Measurements from ENCODE around the gene CD8B2. TPM values are rescaled to one million over a fixed set of nuclear protein-coding genes. Genes with fewer than 3 reads are reported as not detected.
"Not testable (repeated sequence)": the region's sequence is repeated elsewhere in the genome, so short reads cannot be mapped to it uniquely, and the experiment has no call there.

The CD8B2 gene
- total and polyA plus RNA-seq, 2 donors (not counting 1 experiment from before 2014, with no cell fraction given), result not detected

GRCh38 chr2:106504787-106505186 is 17.6 kb downstream of the CD8B2 start:
- H3K27ac ChIP-seq (ENCODE audit: low read length in 2 of 2); CTCF ChIA-PET; H3K27ac Mint-ChIP-seq; H3K27me3 ChIP-seq (replicated peaks in 1 of 4; ENCODE audit: control extremely low read depth in 1 of 4, control insufficient read depth in 3 of 4, insufficient read depth in 4 of 4, low read length in 3 of 4); H3K4me3 Mint-ChIP-seq; H2AFZ ChIP-seq (ENCODE audit: insufficient read depth, low read depth, low read length, poor library complexity, severe bottlenecking); H3K9ac ChIP-seq (ENCODE audit: low read length); ATAC-seq (ENCODE audit: low read depth); H3K36me3 ChIP-seq (replicated peaks in 1 of 2; ENCODE audit: control extremely low read depth in 1 of 2, control insufficient read depth in 1 of 2, extremely low read depth in 1 of 2, insufficient read depth in 2 of 2, low read length in 1 of 2); H3K9me3 ChIP-seq (ENCODE audit: control extremely low read depth in 1 of 3, control insufficient read depth in 2 of 3, insufficient read depth in 1 of 3, low read length in 2 of 3); H4K20me1 ChIP-seq (ENCODE audit: control insufficient read depth, insufficient read depth, low read length, poor library complexity, severe bottlenecking); DNase-seq; intact Hi-C loops (cut with micrococcal nuclease); POLR2A ChIA-PET; H3K27me3 Mint-ChIP-seq; H3K4me1 ChIP-seq (ENCODE audit: control insufficient read depth in 2 of 2, insufficient read depth in 2 of 2, low read length in 2 of 2); H3K9me3 Mint-ChIP-seq (ENCODE audit: insufficient read depth); H3K4me3 ChIP-seq (ENCODE audit: control extremely low read depth in 1 of 5, extremely low read depth in 1 of 5, insufficient read depth in 1 of 5, low read depth in 2 of 5, low read length in 4 of 5); H3K79me2 ChIP-seq (ENCODE audit: control insufficient read depth, insufficient read depth, low read length); H3K4me2 ChIP-seq (replicated peaks; ENCODE audit: low read depth, low read length, poor library complexity, severe bottlenecking); H3K4me1 Mint-ChIP-seq: not testable (repeated sequence)
- 88% methylated on average over 4 of the region's 4 CpGs for WGBS (ENCODE audit: insufficient coverage)

GRCh38 chr2:106506002-106506687 is 19.0 kb downstream of the CD8B2 start:
- CTCF ChIA-PET; H3K27me3 ChIP-seq (replicated peaks in 1 of 4; ENCODE audit: control extremely low read depth in 1 of 4, control insufficient read depth in 3 of 4, insufficient read depth in 4 of 4, low read length in 3 of 4); H3K36me3 ChIP-seq (replicated peaks in 1 of 2; ENCODE audit: control extremely low read depth in 1 of 2, control insufficient read depth in 1 of 2, extremely low read depth in 1 of 2, insufficient read depth in 2 of 2, low read length in 1 of 2); H3K9me3 Mint-ChIP-seq (ENCODE audit: insufficient read depth); H3K27ac ChIP-seq (ENCODE audit: low read length in 2 of 2); H3K9me3 ChIP-seq (ENCODE audit: control extremely low read depth in 1 of 3, control insufficient read depth in 2 of 3, insufficient read depth in 1 of 3, low read length in 2 of 3); H3K4me3 ChIP-seq (ENCODE audit: control extremely low read depth in 1 of 5, extremely low read depth in 1 of 5, insufficient read depth in 1 of 5, low read depth in 2 of 5, low read length in 4 of 5); H3K27me3 Mint-ChIP-seq; ATAC-seq (ENCODE audit: low read depth); H3K9ac ChIP-seq (ENCODE audit: low read length); intact Hi-C loops (cut with micrococcal nuclease); H3K27ac Mint-ChIP-seq; H3K4me3 Mint-ChIP-seq; H3K4me2 ChIP-seq (replicated peaks; ENCODE audit: low read depth, low read length, poor library complexity, severe bottlenecking); H3K4me1 ChIP-seq (ENCODE audit: control insufficient read depth in 2 of 2, insufficient read depth in 2 of 2, low read length in 2 of 2); POLR2A ChIA-PET; H3K79me2 ChIP-seq (ENCODE audit: control insufficient read depth, insufficient read depth, low read length); H2AFZ ChIP-seq (ENCODE audit: insufficient read depth, low read depth, low read length, poor library complexity, severe bottlenecking); DNase-seq; H4K20me1 ChIP-seq (ENCODE audit: control insufficient read depth, insufficient read depth, low read length, poor library complexity, severe bottlenecking); H3K4me1 Mint-ChIP-seq: not testable (repeated sequence)
- WGBS (ENCODE audit: insufficient coverage), result no CpG with 5 or more reads among the region's 9 CpGs

DNA sequence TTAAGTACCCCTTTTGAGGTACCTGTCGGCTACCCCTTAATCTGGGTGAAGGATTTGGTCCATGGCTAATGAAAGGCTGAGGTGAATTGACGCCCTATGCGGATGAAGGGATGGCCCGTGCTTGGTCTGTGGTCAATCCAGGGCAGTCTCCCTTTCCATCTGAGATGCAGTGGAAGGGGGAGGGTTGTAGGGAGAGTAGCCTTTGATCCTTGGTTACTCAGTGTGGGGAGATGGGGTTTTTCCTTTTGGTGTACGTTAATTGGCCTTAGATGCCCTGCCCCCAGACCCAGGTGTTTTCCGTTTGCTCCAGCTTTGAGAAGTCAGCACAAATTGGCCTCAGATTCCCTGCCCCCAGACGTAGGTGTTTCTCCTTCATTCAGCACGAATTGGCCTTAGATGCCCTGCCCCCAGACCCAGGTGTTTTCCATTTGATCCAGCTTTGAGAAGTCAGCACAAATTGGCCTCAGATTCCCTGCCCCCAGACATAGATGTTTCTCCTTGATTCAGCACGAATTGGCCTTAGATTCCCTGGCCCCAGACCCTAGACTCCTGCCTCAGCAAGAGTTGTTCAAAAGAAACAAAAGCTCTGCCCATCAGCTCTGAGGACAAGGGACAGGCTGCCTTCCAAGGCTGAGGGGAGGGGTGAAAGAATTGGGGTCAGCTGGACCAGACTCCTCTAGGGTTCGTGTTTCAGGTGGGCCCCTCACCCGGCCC is 21.7 kb downstream of the CD8B2 start:
- H4K20me1 ChIP-seq (ENCODE audit: control insufficient read depth, insufficient read depth, low read length, poor library complexity, severe bottlenecking); H3K9me3 Mint-ChIP-seq (ENCODE audit: insufficient read depth); POLR2A ChIA-PET; CTCF ChIA-PET; H3K36me3 ChIP-seq (replicated peaks in 1 of 2; ENCODE audit: control extremely low read depth in 1 of 2, control insufficient read depth in 1 of 2, extremely low read depth in 1 of 2, insufficient read depth in 2 of 2, low read length in 1 of 2); ATAC-seq (ENCODE audit: low read depth); H3K27ac ChIP-seq (ENCODE audit: low read length in 2 of 2); H3K27ac Mint-ChIP-seq; H3K4me3 Mint-ChIP-seq; intact Hi-C loops (cut with micrococcal nuclease); H3K27me3 ChIP-seq (replicated peaks in 1 of 4; ENCODE audit: control extremely low read depth in 1 of 4, control insufficient read depth in 3 of 4, insufficient read depth in 4 of 4, low read length in 3 of 4); H3K27me3 Mint-ChIP-seq; H3K4me2 ChIP-seq (replicated peaks; ENCODE audit: low read depth, low read length, poor library complexity, severe bottlenecking); H3K4me1 Mint-ChIP-seq; H3K9me3 ChIP-seq (ENCODE audit: control extremely low read depth in 1 of 3, control insufficient read depth in 2 of 3, insufficient read depth in 1 of 3, low read length in 2 of 3); H3K79me2 ChIP-seq (ENCODE audit: control insufficient read depth, insufficient read depth, low read length); H2AFZ ChIP-seq (ENCODE audit: insufficient read depth, low read depth, low read length, poor library complexity, severe bottlenecking); H3K4me3 ChIP-seq (ENCODE audit: control extremely low read depth in 1 of 5, extremely low read depth in 1 of 5, insufficient read depth in 1 of 5, low read depth in 2 of 5, low read length in 4 of 5); DNase-seq; H3K9ac ChIP-seq (ENCODE audit: low read length); H3K4me1 ChIP-seq (ENCODE audit: control insufficient read depth in 2 of 2, insufficient read depth in 2 of 2, low read length in 2 of 2): not testable (repeated sequence)
- WGBS (ENCODE audit: insufficient coverage), result 92% methylated on average over 3 of the region's 11 CpGs

DNA sequence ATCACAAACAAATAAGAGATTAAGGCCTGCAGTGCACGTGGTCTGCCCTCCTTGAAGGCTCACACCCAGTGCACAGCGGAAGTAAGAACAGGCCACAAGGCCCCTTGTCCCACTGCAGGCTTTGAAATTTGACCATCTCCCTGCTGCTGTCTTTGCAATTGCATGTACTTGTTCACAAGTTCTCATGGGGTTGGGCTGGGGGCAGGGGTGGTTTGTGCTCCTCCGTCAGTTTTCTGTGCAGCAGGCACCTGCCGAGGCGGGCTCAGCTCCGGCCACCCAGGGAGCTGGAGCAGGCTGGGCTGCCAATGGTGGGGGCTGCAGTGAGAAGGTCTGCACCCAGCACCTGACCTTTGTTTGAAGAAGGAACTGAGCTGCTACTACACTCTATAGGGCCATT is 22.2 kb downstream of the CD8B2 start:
- H4K20me1 ChIP-seq (ENCODE audit: control insufficient read depth, insufficient read depth, low read length, poor library complexity, severe bottlenecking); H3K9ac ChIP-seq (ENCODE audit: low read length); H3K4me1 Mint-ChIP-seq; H3K27ac Mint-ChIP-seq; H3K79me2 ChIP-seq (ENCODE audit: control insufficient read depth, insufficient read depth, low read length); DNase-seq; intact Hi-C loops (cut with micrococcal nuclease); H3K4me3 ChIP-seq (ENCODE audit: control extremely low read depth in 1 of 5, extremely low read depth in 1 of 5, insufficient read depth in 1 of 5, low read depth in 2 of 5, low read length in 4 of 5); H3K27me3 Mint-ChIP-seq; H3K9me3 ChIP-seq (ENCODE audit: control extremely low read depth in 1 of 3, control insufficient read depth in 2 of 3, insufficient read depth in 1 of 3, low read length in 2 of 3); POLR2A ChIA-PET; H3K9me3 Mint-ChIP-seq (ENCODE audit: insufficient read depth); H3K27ac ChIP-seq (ENCODE audit: low read length in 2 of 2); H3K4me1 ChIP-seq (ENCODE audit: control insufficient read depth in 2 of 2, insufficient read depth in 2 of 2, low read length in 2 of 2); H3K4me3 Mint-ChIP-seq; CTCF ChIA-PET; ATAC-seq (ENCODE audit: low read depth); H3K36me3 ChIP-seq (replicated peaks in 1 of 2; ENCODE audit: control extremely low read depth in 1 of 2, control insufficient read depth in 1 of 2, extremely low read depth in 1 of 2, insufficient read depth in 2 of 2, low read length in 1 of 2); H3K27me3 ChIP-seq (replicated peaks in 1 of 4; ENCODE audit: control extremely low read depth in 1 of 4, control insufficient read depth in 3 of 4, insufficient read depth in 4 of 4, low read length in 3 of 4); H3K4me2 ChIP-seq (replicated peaks; ENCODE audit: low read depth, low read length, poor library complexity, severe bottlenecking); H2AFZ ChIP-seq (ENCODE audit: insufficient read depth, low read depth, low read length, poor library complexity, severe bottlenecking): not testable (repeated sequence)
- WGBS (ENCODE audit: insufficient coverage), result 83% methylated on average over 2 of the region's 6 CpGs
